DND-41 (cell line): Measurements from ENCODE around the gene NR3C1.

Source experiments
- ATAC-seq: fragments of 200-7000 bp; cut with Tn5 transposase; 3 replicates; pipeline ENCODE4 v1.9.1; 2021; ENCODE audit warnings: low read depth; ENCODE audit not compliant: insufficient read depth
- DNase-seq: peaks from one replicate; pipeline ENCODE4 v3.0.0-alpha.2; 2020
- H2AFZ ChIP-seq: 2 replicates; pipeline ENCODE4 v1.6.0; 2012; ENCODE audit warnings: low read depth, low read length
- H3K27ac ChIP-seq: 2 replicates; pipeline ENCODE4 v1.5.1; 2012; ENCODE audit warnings: low read length, inconsistent platforms
- H3K27me3 ChIP-seq: fragments of 200-600 bp; sonication (generic); 2 replicates; pipeline ENCODE4 v1.6.0; 2012; ENCODE audit warnings: low read length, mild to moderate bottlenecking, inconsistent platforms; ENCODE audit not compliant: insufficient read depth, poor library complexity
- H3K36me3 ChIP-seq: 2 replicates; pipeline ENCODE4 v1.5.1; 2012; ENCODE audit warnings: low read length, inconsistent platforms; ENCODE audit not compliant: insufficient read depth
- H3K4me1 ChIP-seq: 2 replicates; pipeline ENCODE4 v1.5.1; 2012; ENCODE audit warnings: mild to moderate bottlenecking, low read length; ENCODE audit not compliant: insufficient read depth
- H3K4me2 ChIP-seq: 2 replicates; pipeline ENCODE4 v1.6.0; 2012; ENCODE audit warnings: mild to moderate bottlenecking, moderate library complexity, low read length, inconsistent platforms; ENCODE audit not compliant: insufficient read depth
- H3K4me3 ChIP-seq, 2 experiments: fragments of 200-600 bp in 1 of 2; shearing (Covaris generic) in 1 of 2; 2 replicates each; pipeline ENCODE4 v1.5.1; 2012 to 2016; ENCODE audit warnings: inconsistent platforms in 2 of 2, low read length in 2 of 2, mild to moderate bottlenecking in 2 of 2, low read depth in 1 of 2, moderate library complexity in 1 of 2
- H3K79me2 ChIP-seq: 2 replicates; pipeline ENCODE4 v1.6.0; 2012; ENCODE audit warnings: low read length, inconsistent platforms; ENCODE audit not compliant: insufficient read depth
- H3K9ac ChIP-seq: 2 replicates; pipeline ENCODE4 v1.6.0; 2012; ENCODE audit warnings: low read depth, mild to moderate bottlenecking, inconsistent platforms, low read length, moderate library complexity
- H3K9me3 ChIP-seq: 2 replicates; pipeline ENCODE4 v1.5.1; 2012; ENCODE audit warnings: low read length, moderate library complexity, mild to moderate bottlenecking, inconsistent platforms; ENCODE audit not compliant: insufficient read depth, severe bottlenecking
- H4K20me1 ChIP-seq: 2 replicates; pipeline ENCODE4 v1.6.0; 2012; ENCODE audit warnings: low read length; ENCODE audit not compliant: insufficient read depth
- CTCF ChIP-seq: IDR thresholded peaks from 2 replicates; pipeline ENCODE4 v1.5.1; 2012; ENCODE audit warnings: borderline replicate concordance, low read length, moderate library complexity, mild to moderate bottlenecking; ENCODE audit not compliant: poor library complexity, severe bottlenecking; ENCODE audit errors: extremely low read depth
- EZH2 ChIP-seq: IDR thresholded peaks from 3 replicates; pipeline ENCODE4 v1.6.1; 2012; ENCODE audit warnings: borderline replicate concordance, low read depth, mild to moderate bottlenecking, moderate library complexity, low read length, inconsistent platforms; ENCODE audit not compliant: severe bottlenecking

The NR3C1 gene

GRCh38 chr5:143236682-143237081 is 166.8 kb downstream of the NR3C1 start:
- ATAC-seq, result no peak
- no peak overlapping the region for H2AFZ ChIP-seq
- no peak overlapping the region for H3K27ac ChIP-seq
- TF ChIP-seq EZH2, result no peak
- TF ChIP-seq CTCF, result no peak
- H3K79me2 ChIP-seq, result no peaks in the 10 kb centered on the region
- no peak for DNase-seq
- no peaks in the 10 kb centered on the region for H3K27me3 ChIP-seq
- H3K4me2 ChIP-seq, result no peak overlapping the region
- no peak overlapping the region for H3K4me3 ChIP-seq
- H4K20me1 ChIP-seq, result no peaks in the 10 kb centered on the region
- H3K4me1 ChIP-seq, result peaks cover 3% of the 10 kb centered on the region; the same call in 1 of the 2 replicates
- no peaks in the 10 kb centered on the region for H3K36me3 ChIP-seq
- H3K9ac ChIP-seq, result no peak overlapping the region
- H3K9me3 ChIP-seq, result no peaks in the 10 kb centered on the region

- TF ChIP-seq EZH2, result no peak
- no peak for TF ChIP-seq CTCF
- no peaks in the 10 kb centered on the region for H3K79me2 ChIP-seq
- H3K27ac ChIP-seq, result no peak overlapping the region
- no peaks in the 10 kb centered on the region for H3K27me3 ChIP-seq
- H3K9ac ChIP-seq, result no peak overlapping the region
- H3K36me3 ChIP-seq, result no peaks in the 10 kb centered on the region
- H3K9me3 ChIP-seq, result no peaks in the 10 kb centered on the region
- H3K4me3 ChIP-seq, result no peak overlapping the region
- DNase-seq (no peak), ATAC-seq (no peak)
- H3K4me1 ChIP-seq, result peaks cover 15% of the 10 kb centered on the region
- no peak overlapping the region for H2AFZ ChIP-seq
- H3K4me2 ChIP-seq, result no peak overlapping the region
- no peaks in the 10 kb centered on the region for H4K20me1 ChIP-seq
Observed at GRCh38 chr5:143235423-143235822, 168.1 kb downstream of the NR3C1 start.

GRCh38 chr5:143234162-143234842 is 169.2 kb downstream of the NR3C1 start:
- no peaks in the 10 kb centered on the region for H4K20me1 ChIP-seq
- ATAC-seq, result no peak
- H2AFZ ChIP-seq, result no peak overlapping the region
- H3K36me3 ChIP-seq, result no peaks in the 10 kb centered on the region
- no peak for DNase-seq
- H3K79me2 ChIP-seq, result no peaks in the 10 kb centered on the region
- TF ChIP-seq EZH2, result no peak
- TF ChIP-seq CTCF, result no peak
- H3K4me3 ChIP-seq, result no peak overlapping the region
- H3K27ac ChIP-seq, result no peak overlapping the region
- H3K9ac ChIP-seq, result no peak overlapping the region
- H3K4me2 ChIP-seq, result no peak overlapping the region
- no peaks in the 10 kb centered on the region for H3K27me3 ChIP-seq
- no peaks in the 10 kb centered on the region for H3K9me3 ChIP-seq
- H3K4me1 ChIP-seq, result peaks cover 26% of the 10 kb centered on the region

GRCh38 chr5:143233031-143233430 is 170.5 kb downstream of the NR3C1 start:
- Histone ChIP-seq H3K79me2 (no peaks in the 10 kb centered on the region), H3K9me3 (no peaks in the 10 kb centered on the region), H3K36me3 (no peaks in the 10 kb centered on the region), H3K4me1 (peaks cover 39% of the 10 kb centered on the region), H2AFZ (no peak overlapping the region), H3K27me3 (no peaks in the 10 kb centered on the region), H3K27ac (no peak overlapping the region), H3K9ac (no peak overlapping the region), H3K4me2 (no peak overlapping the region), H4K20me1 (no peaks in the 10 kb centered on the region), H3K4me3 (no peak overlapping the region)
- DNase-seq, result no peak
- TF ChIP-seq EZH2 (no peak), CTCF (no peak)
- ATAC-seq, result no peak
